ENCODE results near the gene IMMP1L. TPM values are rescaled to one million over a fixed set of nuclear protein-coding genes. Genes with fewer than 3 reads are reported as not detected.

Gene IMMP1L
- total and polyA plus RNA-seq, 10 of the 15 experiments (the other 5 are each of a cell fraction or from before 2014, with no cell fraction given): 29.4 to 145 (median 85.8) TPM

- RAD21 ChIA-PET (ENCODE audit: unreplicated experiment): no interaction called here
- CTCF ChIA-PET: interaction anchor here (0.6 kb wide), 1 partner anchor 406 kb away, joined by 3 read pairs; no protein-coding TSS in a partner anchor
- Histone ChIP-seq H3K4me2 (ENCODE audit: control insufficient read depth, insufficient read depth) (no peak overlapping the region), H3K36me3 (ENCODE audit: control insufficient read depth in 2 of 2, insufficient read depth in 2 of 2, low read length in 1 of 2) (no peaks in the 10 kb centered on the region), H3K9ac (ENCODE audit: control insufficient read depth, insufficient read depth, low read length) (no peak overlapping the region), H3K27me3 (replicated peaks in 1 of 2; ENCODE audit: control insufficient read depth in 2 of 2, insufficient read depth in 2 of 2, low read length in 1 of 2) (no peaks in the 10 kb centered on the region), H2AFZ (ENCODE audit: control insufficient read depth, low read depth, low read length) (no peak overlapping the region), H3K79me2 (ENCODE audit: control insufficient read depth, insufficient read depth, low read length) (no peaks in the 10 kb centered on the region), H3K4me1 (ENCODE audit: control insufficient read depth, insufficient read depth, low read length) (no peaks in the 10 kb centered on the region), H4K20me1 (ENCODE audit: control insufficient read depth, insufficient read depth) (no peaks in the 10 kb centered on the region), H3K9me3 (replicated peaks; ENCODE audit: control insufficient read depth, insufficient read depth, low read length) (no peaks in the 10 kb centered on the region; the same call in 1 of the 3 replicates), H3K4me3 (no peak overlapping the region), H3K27ac (ENCODE audit: control insufficient read depth, insufficient read depth) (no peak overlapping the region)
- POLR2A ChIA-PET: no interaction called here
- in situ Hi-C loops (cut with MboI): no loop called here
- ATAC-seq (no peak), DNase-seq (ENCODE audit: low read depth, low spot score) (no peak), FAIRE-seq (no peak)
- intact Hi-C loops (cut with micrococcal nuclease; ENCODE audit: unreplicated experiment): no loop called here
- 98% methylated on average over 3 of the region's 3 CpGs for WGBS (ENCODE audit: insufficient coverage, insufficient replicate concordance, low lambda C conversion rate, missing lambda C conversion rate)
- TF ChIP-seq SIX5 (IDR thresholded peaks at IDR 0.05; ENCODE audit: low read depth, low read length, severe bottlenecking) (no peak), ZBED1 (IDR thresholded peaks at IDR 0.05; ENCODE audit: borderline replicate concordance) (no peak)
- SMC1A ChIA-PET (ENCODE audit: uncharacterized antibody, unreplicated experiment): interaction anchor here (4.4 kb wide), 1 partner anchor 13 kb away, joined by 16 read pairs; no protein-coding TSS in a partner anchor
- BruUV-seq (replicated peaks): no TSS peak
These were observed 45.0 kb downstream of the IMMP1L start for GRCh38 chr11:31464436-31464835.

- ATAC-seq (no peak), FAIRE-seq (no peak), DNase-seq (ENCODE audit: low read depth, low spot score) (no peak)
- Histone ChIP-seq H3K36me3 (ENCODE audit: control insufficient read depth in 2 of 2, insufficient read depth in 2 of 2, low read length in 1 of 2) (no peaks in the 10 kb centered on the region), H3K4me1 (ENCODE audit: control insufficient read depth, insufficient read depth, low read length) (no peaks in the 10 kb centered on the region), H3K27me3 (replicated peaks in 1 of 2; ENCODE audit: control insufficient read depth in 2 of 2, insufficient read depth in 2 of 2, low read length in 1 of 2) (no peaks in the 10 kb centered on the region), H3K4me3 (no peak overlapping the region), H3K79me2 (ENCODE audit: control insufficient read depth, insufficient read depth, low read length) (no peaks in the 10 kb centered on the region), H3K9me3 (replicated peaks; ENCODE audit: control insufficient read depth, insufficient read depth, low read length) (no peaks in the 10 kb centered on the region), H3K27ac (ENCODE audit: control insufficient read depth, insufficient read depth) (no peak overlapping the region), H2AFZ (ENCODE audit: control insufficient read depth, low read depth, low read length) (no peak overlapping the region), H3K9ac (ENCODE audit: control insufficient read depth, insufficient read depth, low read length) (no peak overlapping the region), H3K4me2 (ENCODE audit: control insufficient read depth, insufficient read depth) (no peak overlapping the region), H4K20me1 (ENCODE audit: control insufficient read depth, insufficient read depth) (no peaks in the 10 kb centered on the region)
- ChIA-PET SMC1A (ENCODE audit: uncharacterized antibody, unreplicated experiment) (no interaction called here), CTCF (no interaction called here), POLR2A (no interaction called here), RAD21 (ENCODE audit: unreplicated experiment) (interaction anchor here (0.6 kb wide), 1 partner anchor 55 kb away, joined by 3 read pairs; no protein-coding TSS in a partner anchor)
- in situ Hi-C loops (cut with MboI): no loop called here
- BruUV-seq (replicated peaks): no TSS peak
- intact Hi-C loops (cut with micrococcal nuclease; ENCODE audit: unreplicated experiment): no loop called here
- 100% methylated on average over 3 of the region's 3 CpGs for WGBS (ENCODE audit: insufficient coverage, insufficient replicate concordance, low lambda C conversion rate, missing lambda C conversion rate)
- TF ChIP-seq CHD1 (IDR thresholded peaks at IDR 0.05; ENCODE audit: low read depth, low read length) (no peak), SREBF2 (IDR thresholded peaks at IDR 0.05; ENCODE audit: low read length) (no peak), STAT3 (IDR thresholded peaks at IDR 0.05; ENCODE audit: low read depth, low read length) (no peak), E4F1 (IDR thresholded peaks at IDR 0.05; ENCODE audit: borderline replicate concordance, partially characterized antibody) (no peak), MAX (IDR thresholded peaks at IDR 0.05; ENCODE audit: low read depth, low read length) (no peak), NFXL1 (IDR thresholded peaks at IDR 0.05; ENCODE audit: borderline replicate concordance) (no peak), ATF2 (IDR thresholded peaks at IDR 0.05; ENCODE audit: low read length) (no peak), TBL1XR1 (IDR thresholded peaks at IDR 0.05; ENCODE audit: low read depth, low read length) (no peak)
These were observed 54.2 kb downstream of the IMMP1L start for GRCh38 chr11:31455177-31455576.

Measured in GM12878 (cell line).